HG03103 (cell line): Measurements from ENCODE around the gene OR10S1.
"Not testable (repeated sequence)": the region's sequence is repeated elsewhere in the genome, so short reads cannot be mapped to it uniquely, and the experiment has no call there.

Source experiments
- ATAC-seq: cut with Tn5 transposase; IDR thresholded peaks from one replicate; pipeline ENCODE4 v1.9.1; 2021; ENCODE audit warnings: low read depth; ENCODE audit not compliant: unreplicated experiment

The OR10S1 gene

GRCh38 chr11:123977731-123978347, at the start of gene OR10S1:
TSS of gene OR10S1 (minus strand) at chr11:123977781. CDS start at chr11:123977664, 117 bp downstream.
- no peak for ATAC-seq

GRCh38 chr11:124026498-124026897, 48.9 kb upstream of the OR10S1 start, which contains the start of gene OR10G8:
TSS of gene OR10G8 (plus strand) at chr11:124026798. CDS start at chr11:124029623, 2,825 bp downstream.
- ATAC-seq, result no peak

DNA sequence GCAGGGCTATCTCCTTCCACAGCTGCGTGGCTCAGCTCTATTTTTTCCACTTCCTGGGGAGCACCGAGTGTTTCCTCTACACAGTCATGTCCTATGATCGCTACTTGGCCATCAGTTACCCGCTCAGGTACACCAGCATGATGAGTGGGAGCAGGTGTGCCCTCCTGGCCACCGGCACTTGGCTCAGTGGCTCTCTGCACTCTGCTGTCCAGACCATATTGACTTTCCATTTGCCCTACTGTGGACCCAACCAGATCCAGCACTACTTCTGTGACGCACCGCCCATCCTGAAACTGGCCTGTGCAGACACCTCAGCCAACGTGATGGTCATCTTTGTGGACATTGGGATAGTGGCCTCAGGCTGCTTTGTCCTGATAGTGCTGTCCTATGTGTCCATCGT, 38.3 kb upstream of the OR10S1 start:
- not testable (repeated sequence) for ATAC-seq

DNA sequence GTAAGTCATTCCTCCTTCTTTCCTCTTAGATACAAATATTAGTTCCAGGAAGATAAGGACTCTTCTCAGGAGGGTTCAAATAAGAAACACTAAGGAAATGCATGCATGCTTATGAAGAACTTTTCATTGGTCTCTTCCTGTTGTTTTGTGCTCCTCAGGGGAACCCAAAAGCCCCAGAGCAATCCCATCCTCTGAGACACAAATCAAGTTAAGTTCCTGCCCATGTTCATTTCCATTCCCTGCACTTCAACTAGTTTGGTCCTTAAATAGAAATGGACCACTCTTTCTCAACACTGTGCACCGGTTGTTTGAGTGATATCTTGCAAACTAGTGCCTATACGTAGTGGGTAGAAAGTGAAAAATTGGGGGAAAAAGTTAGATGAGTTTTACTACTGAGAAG, 35.1 kb upstream of the OR10S1 start, which contains the start of gene OR10G4:
TSS of gene OR10G4 (plus strand) at position 301 of the 400 bp plus-strand sequence. CDS start 2,578 bp downstream, outside the sequence.
- no peak for ATAC-seq

- no peak for ATAC-seq
Measured at GRCh38 chr11:123995119-123995518, 17.5 kb upstream of the OR10S1 start, which contains the start of gene OR10G6. TSS of gene OR10G6 (minus strand) at chr11:123995161. CDS start at chr11:123995161, 0 bp downstream.

DNA sequence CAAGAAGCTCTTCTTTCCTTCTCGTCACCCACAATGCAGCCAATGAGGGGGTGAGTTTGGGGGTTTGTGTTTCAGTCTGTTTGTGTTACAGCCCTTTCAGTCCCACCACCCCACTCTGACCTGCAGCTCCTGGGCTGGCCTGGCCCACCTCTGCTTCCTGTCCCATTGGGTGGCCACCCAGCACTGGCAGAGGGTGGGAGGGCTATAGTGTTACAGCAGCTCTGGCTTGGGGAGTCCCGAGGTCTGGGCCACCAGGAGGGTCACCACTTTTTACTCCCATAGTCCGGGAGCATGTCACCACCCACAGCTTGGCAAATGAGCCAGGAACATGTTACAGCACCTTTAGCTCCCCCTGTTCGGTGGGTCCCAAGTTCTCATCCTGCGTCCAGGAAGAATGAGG, 1.7 kb upstream of the OR10S1 start:
- ATAC-seq, result no peak

- ATAC-seq, result no peak
Measured at GRCh38 chr11:123976770-123977560, 616 bp downstream of the OR10S1 start.

DNA sequence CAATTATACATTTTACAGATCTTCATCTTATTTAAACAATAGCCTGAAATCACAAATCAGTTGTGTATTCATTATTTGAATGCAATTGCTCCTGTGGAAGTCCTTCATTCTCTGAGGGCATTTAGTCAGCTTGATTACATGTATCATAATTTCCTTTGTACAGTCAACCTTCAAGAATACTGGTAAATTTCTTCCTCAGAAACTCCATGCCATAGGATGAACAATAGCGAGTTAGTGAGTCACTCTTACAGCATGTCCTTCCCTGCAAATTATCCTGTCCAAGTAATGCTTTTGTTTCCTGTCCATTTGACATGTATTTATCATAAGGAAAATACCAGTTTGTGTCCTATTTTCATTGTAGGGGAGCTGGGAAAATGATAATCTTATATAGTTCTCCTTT, 3.8 kb downstream of the OR10S1 start:
- no peak for ATAC-seq

DNA sequence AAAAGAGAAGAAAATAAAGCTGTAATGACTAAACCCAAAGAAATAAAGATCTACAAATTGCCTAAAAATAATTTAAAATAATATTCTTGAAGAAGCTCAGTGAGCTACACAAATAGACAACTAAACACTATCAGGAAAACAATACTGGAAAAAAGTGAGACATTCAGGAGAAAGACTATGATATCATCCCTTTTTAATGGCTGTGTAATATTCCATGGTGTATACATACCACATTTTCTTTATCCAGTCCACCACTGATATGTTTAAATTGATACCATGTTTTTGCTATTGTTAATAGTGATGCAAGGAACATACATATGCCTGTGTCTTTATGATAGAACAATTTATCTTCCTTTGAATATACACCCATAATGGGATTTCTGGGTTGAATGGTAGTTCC, 20.8 kb downstream of the OR10S1 start:
- no peak for ATAC-seq

- no peak for ATAC-seq
Measured at GRCh38 chr11:123945132-123945531, 32.4 kb downstream of the OR10S1 start.

DNA sequence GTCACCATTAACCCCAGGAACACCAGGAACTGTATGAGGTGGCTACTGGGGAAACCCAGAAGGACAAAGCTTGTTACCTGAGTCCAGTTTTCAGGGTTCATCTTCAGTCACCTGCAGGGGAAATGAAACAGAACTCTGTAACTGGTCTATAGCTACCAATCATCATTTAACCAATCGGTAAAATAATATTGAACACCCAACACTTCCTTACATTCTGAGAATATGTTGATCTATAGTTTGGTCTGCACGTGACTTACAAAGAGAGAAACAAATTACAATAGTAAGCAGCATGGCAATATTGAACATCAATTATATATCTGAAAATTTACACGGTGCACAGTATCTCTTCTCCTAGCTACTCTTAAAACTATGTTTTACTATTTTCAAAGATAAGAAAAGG, 33.8 kb downstream of the OR10S1 start, which contains the start of gene OR6T1:
TSS of gene OR6T1 (minus strand) at position 101 of the 400 bp plus-strand sequence. CDS start at position 101, 0 bp downstream.
- no peak for ATAC-seq

DNA sequence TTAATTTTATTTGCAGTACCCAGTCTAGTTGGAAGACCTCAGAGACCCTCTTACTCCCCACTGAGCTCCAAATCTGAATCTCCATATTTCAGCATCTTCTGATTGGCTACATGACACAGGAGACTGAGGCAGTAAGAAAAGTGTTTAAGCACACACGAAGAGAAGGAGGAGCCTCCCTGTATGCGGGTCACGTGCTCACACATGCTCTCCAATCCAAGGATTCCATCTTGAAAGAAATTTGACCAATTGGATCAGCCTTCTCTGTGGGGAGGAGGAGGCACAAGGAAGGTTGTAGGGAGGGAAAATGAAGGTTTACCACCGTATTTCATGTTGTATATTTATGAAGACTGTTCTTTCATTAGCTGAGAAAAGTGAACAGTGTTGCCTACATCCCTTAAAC, 35.2 kb downstream of the OR10S1 start:
- ATAC-seq, result no peak

GRCh38 chr11:123939317-123939716, 38.3 kb downstream of the OR10S1 start, which contains the start of gene OR4D5:
TSS of gene OR4D5 (plus strand) at chr11:123939617. CDS start at chr11:123939617, 0 bp downstream.
- no peak for ATAC-seq
